Ishikawa (cell line): ENCODE results near the gene KMO.

ENCODE experiments used
- EP300 ChIP-seq: IDR thresholded peaks from 2 replicates; pipeline ENCODE4 v1.6.1; 2012; ENCODE audit warnings: borderline replicate concordance
- FOXM1 ChIP-seq: IDR thresholded peaks from 2 replicates; pipeline ENCODE4 v1.6.1; 2012; ENCODE audit warnings: low read depth, borderline replicate concordance
- RAD21 ChIP-seq: IDR thresholded peaks from 2 replicates; pipeline ENCODE4 v1.6.1; 2012; ENCODE audit warnings: low read depth
- TAF1 ChIP-seq: IDR thresholded peaks from 2 replicates; pipeline ENCODE4 v1.6.1; 2012; ENCODE audit warnings: low read depth, mild to moderate bottlenecking
- TF ChIP-seq, protein P1 (sequence below): IDR thresholded peaks from 2 replicates; pipeline ENCODE4 v1.6.1; 2012; ENCODE audit warnings: low read depth, mild to moderate bottlenecking

DNA sequence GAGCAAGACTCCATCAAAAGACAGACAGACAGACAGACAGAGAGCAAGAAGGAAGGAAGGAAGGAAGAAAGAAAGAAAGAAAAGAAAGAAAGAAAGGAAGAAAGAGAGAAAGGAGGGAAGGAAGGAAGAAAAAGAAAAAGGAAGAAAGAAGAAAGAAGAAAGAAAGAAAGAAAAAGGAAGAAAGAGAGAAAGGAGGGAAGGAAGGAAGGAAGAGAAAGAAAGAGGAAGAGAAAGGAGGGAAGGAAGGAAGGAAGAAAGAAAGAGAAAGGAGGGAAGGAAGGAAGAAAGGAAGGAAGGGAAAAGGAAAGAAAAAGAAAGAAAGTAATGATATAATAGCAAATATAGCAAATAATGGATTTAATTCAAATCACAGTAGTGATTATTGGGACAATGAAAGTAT, 75.3 kb downstream of the KMO start:
- TF ChIP-seq TAF1, result no peak
- no peak for TF ChIP-seq FOXM1
- no peak for TF ChIP-seq EP300
- TF ChIP-seq, protein P1, sequence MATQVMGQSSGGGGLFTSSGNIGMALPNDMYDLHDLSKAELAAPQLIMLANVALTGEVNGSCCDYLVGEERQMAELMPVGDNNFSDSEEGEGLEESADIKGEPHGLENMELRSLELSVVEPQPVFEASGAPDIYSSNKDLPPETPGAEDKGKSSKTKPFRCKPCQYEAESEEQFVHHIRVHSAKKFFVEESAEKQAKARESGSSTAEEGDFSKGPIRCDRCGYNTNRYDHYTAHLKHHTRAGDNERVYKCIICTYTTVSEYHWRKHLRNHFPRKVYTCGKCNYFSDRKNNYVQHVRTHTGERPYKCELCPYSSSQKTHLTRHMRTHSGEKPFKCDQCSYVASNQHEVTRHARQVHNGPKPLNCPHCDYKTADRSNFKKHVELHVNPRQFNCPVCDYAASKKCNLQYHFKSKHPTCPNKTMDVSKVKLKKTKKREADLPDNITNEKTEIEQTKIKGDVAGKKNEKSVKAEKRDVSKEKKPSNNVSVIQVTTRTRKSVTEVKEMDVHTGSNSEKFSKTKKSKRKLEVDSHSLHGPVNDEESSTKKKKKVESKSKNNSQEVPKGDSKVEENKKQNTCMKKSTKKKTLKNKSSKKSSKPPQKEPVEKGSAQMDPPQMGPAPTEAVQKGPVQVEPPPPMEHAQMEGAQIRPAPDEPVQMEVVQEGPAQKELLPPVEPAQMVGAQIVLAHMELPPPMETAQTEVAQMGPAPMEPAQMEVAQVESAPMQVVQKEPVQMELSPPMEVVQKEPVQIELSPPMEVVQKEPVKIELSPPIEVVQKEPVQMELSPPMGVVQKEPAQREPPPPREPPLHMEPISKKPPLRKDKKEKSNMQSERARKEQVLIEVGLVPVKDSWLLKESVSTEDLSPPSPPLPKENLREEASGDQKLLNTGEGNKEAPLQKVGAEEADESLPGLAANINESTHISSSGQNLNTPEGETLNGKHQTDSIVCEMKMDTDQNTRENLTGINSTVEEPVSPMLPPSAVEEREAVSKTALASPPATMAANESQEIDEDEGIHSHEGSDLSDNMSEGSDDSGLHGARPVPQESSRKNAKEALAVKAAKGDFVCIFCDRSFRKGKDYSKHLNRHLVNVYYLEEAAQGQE, result no peak
- no peak for TF ChIP-seq RAD21
